Neural cell (in vitro differentiated cells): ENCODE data around the gene ANKRD44.

Experiments used
- EZH2 ChIP-seq: fragments of 200-600, 300-800 bp; shearing (Covaris generic), sonication (generic); IDR thresholded peaks from 2 replicates; pipeline ENCODE4 v1.6.1; 2014; ENCODE audit warnings: antibody characterized with exemption, low read length, borderline replicate concordance, mild to moderate bottlenecking; ENCODE audit not compliant: insufficient read depth, poor library complexity, severe bottlenecking
- TAF1 ChIP-seq: IDR thresholded peaks from 2 replicates; pipeline ENCODE4 v1.6.1; 2012; ENCODE audit warnings: low read depth

GRCh38 chr2:197116306-197116879 is 194.2 kb downstream of the ANKRD44 start:
- TF ChIP-seq TAF1: no peak
- no peak for TF ChIP-seq EZH2
